MM.1S (cell line): ENCODE measurements around the gene SLC13A5.

Source experiments
- EZH2 ChIP-seq: fragments of 300-600 bp; sonication (generic); optimal IDR thresholded peaks from 2 replicates; pipeline ENCODE3; 2017; ENCODE audit warnings: low read depth, mild to moderate bottlenecking, antibody characterized with exemption, low read length, mixed read lengths
- TF ChIP-seq, protein P1 (sequence below): fragments of 300-600 bp; sonication (generic); IDR thresholded peaks from 2 replicates; pipeline ENCODE4 v1.5.1; 2016; ENCODE audit warnings: antibody characterized with exemption, low read length, mixed read lengths

DNA sequence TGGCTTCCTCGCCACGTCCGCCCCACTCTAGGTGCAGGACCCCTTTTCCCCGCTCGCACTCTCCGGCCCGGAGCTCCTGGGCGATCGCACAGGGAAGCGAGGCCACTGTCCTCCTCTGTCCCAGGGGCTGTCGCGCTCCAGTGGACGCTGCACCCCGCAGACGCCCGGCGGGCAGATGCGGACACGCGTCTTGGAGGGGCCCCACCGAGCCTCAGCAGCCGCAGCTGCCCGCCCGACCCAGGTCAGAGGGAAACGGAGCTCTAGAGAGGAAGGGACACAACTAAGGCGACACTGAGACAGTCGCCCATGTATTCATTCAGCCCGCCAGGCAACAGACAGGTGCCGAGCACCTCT lies 726 bp upstream of the SLC13A5 start:
- TF ChIP-seq, protein P1, sequence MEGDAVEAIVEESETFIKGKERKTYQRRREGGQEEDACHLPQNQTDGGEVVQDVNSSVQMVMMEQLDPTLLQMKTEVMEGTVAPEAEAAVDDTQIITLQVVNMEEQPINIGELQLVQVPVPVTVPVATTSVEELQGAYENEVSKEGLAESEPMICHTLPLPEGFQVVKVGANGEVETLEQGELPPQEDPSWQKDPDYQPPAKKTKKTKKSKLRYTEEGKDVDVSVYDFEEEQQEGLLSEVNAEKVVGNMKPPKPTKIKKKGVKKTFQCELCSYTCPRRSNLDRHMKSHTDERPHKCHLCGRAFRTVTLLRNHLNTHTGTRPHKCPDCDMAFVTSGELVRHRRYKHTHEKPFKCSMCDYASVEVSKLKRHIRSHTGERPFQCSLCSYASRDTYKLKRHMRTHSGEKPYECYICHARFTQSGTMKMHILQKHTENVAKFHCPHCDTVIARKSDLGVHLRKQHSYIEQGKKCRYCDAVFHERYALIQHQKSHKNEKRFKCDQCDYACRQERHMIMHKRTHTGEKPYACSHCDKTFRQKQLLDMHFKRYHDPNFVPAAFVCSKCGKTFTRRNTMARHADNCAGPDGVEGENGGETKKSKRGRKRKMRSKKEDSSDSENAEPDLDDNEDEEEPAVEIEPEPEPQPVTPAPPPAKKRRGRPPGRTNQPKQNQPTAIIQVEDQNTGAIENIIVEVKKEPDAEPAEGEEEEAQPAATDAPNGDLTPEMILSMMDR = no peak
- TF ChIP-seq EZH2 = no peak
